ENCODE data around the gene MED23.

MED23 gene

GRCh38 chr6:131565056-131565455 is 63.0 kb downstream of the MED23 start:
- DNase-seq (ENCODE audit: low spot score) = no peak
- H3K4me3 ChIP-seq = no peak overlapping the region
- no peak overlapping the region for H3K27ac ChIP-seq
- TF ChIP-seq CTCF (IDR thresholded peaks at IDR 0.05) = no peak

- no peak for TF ChIP-seq CTCF (IDR thresholded peaks at IDR 0.05)
- H3K4me3 ChIP-seq = no peak overlapping the region
- DNase-seq (ENCODE audit: low spot score) = no peak
- no peak overlapping the region for H3K27ac ChIP-seq
Measured at GRCh38 chr6:131561925-131562707, 65.9 kb downstream of the MED23 start.

- H3K27ac ChIP-seq = no peak overlapping the region
- no peak for TF ChIP-seq CTCF (IDR thresholded peaks at IDR 0.05)
- no peak for DNase-seq (ENCODE audit: low spot score)
- no peak overlapping the region for H3K4me3 ChIP-seq
Measured at GRCh38 chr6:131558922-131559321, 69.1 kb downstream of the MED23 start.

GRCh38 chr6:131555992-131556391 is 72.0 kb downstream of the MED23 start:
- no peak for DNase-seq (ENCODE audit: low spot score)
- no peak overlapping the region for H3K4me3 ChIP-seq
- H3K27ac ChIP-seq = no peak overlapping the region
- no peak for TF ChIP-seq CTCF (IDR thresholded peaks at IDR 0.05)

- DNase-seq (ENCODE audit: low spot score) = no peak
- TF ChIP-seq CTCF (IDR thresholded peaks at IDR 0.05) = no peak
- Histone ChIP-seq H3K27ac (no peak overlapping the region), H3K4me3 (no peak overlapping the region)
Measured at GRCh38 chr6:131552572-131552971, 75.5 kb downstream of the MED23 start.

- no peak for DNase-seq (ENCODE audit: low spot score)
- no peak overlapping the region for H3K27ac ChIP-seq
- no peak overlapping the region for H3K4me3 ChIP-seq
- no peak for TF ChIP-seq CTCF (IDR thresholded peaks at IDR 0.05)
Measured at GRCh38 chr6:131551902-131552301, 76.1 kb downstream of the MED23 start.

GRCh38 chr6:131549811-131550210 is 78.2 kb downstream of the MED23 start:
- no peak for TF ChIP-seq CTCF (IDR thresholded peaks at IDR 0.05)
- no peak overlapping the region for H3K4me3 ChIP-seq
- no peak for DNase-seq (ENCODE audit: low spot score)
- no peak overlapping the region for H3K27ac ChIP-seq
